Measurements from ENCODE around the gene GGCT.

The GGCT gene

GRCh38 chr7:30447466-30447865, 57.2 kb downstream of the GGCT start:
- H3K4me3 ChIP-seq (replicated peaks; ENCODE audit: low read depth, low read length), result no peak overlapping the region
- DNase-seq (ENCODE audit: low read depth), result no peak
- TF ChIP-seq, protein P1, sequence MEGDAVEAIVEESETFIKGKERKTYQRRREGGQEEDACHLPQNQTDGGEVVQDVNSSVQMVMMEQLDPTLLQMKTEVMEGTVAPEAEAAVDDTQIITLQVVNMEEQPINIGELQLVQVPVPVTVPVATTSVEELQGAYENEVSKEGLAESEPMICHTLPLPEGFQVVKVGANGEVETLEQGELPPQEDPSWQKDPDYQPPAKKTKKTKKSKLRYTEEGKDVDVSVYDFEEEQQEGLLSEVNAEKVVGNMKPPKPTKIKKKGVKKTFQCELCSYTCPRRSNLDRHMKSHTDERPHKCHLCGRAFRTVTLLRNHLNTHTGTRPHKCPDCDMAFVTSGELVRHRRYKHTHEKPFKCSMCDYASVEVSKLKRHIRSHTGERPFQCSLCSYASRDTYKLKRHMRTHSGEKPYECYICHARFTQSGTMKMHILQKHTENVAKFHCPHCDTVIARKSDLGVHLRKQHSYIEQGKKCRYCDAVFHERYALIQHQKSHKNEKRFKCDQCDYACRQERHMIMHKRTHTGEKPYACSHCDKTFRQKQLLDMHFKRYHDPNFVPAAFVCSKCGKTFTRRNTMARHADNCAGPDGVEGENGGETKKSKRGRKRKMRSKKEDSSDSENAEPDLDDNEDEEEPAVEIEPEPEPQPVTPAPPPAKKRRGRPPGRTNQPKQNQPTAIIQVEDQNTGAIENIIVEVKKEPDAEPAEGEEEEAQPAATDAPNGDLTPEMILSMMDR (IDR thresholded peaks at IDR 0.05; ENCODE audit: low read length, missing control alignments), result no peak
